HG02970 (cell line): ENCODE data around the gene SFMBT2.
A peak's percentile ranks its signal among the peaks of the same experiment; 100 is the strongest.

Source experiments
- ATAC-seq: cut with Tn5 transposase; IDR thresholded peaks from one replicate; pipeline ENCODE4 v1.9.1; 2021; ENCODE audit warnings: mild to moderate bottlenecking, moderate library complexity, moderate number of reproducible peaks; ENCODE audit not compliant: unreplicated experiment, low FRiP score

Gene SFMBT2

DNA sequence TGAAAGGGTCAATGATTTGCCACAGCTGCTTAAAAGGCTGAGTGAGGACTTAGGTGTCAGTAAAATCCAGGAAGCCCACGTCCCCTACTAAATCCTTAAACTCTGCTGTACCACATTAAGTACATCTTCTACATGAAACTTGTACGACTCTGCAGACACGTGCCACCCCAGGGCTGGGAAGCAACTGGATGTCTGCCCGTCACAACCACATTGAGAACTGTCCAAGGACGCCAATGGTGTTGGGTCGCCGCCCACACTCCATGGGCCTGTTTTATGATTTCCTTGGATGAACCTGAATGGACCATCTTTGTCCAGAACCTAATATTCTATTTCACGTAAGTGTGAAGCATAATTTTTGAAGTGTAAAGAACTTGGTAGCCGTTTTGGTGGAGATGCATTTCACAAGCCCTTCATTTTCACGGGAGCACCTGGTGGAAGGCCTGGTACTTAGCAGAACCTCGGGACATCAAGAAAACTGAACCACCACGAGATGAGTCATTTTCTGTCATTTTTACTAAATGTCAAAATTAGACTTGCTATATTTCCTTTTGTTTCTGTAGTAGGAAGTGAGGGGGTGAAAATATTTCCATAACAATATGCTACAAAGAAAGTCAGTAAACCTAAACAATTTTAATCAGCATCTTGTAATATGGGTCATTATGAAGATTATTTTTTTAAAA is 134.9 kb downstream of the SFMBT2 start:
- ATAC-seq, result no peak

- ATAC-seq, result no peak
Observed at GRCh38 chr10:7274293-7274692, 136.5 kb downstream of the SFMBT2 start.

DNA sequence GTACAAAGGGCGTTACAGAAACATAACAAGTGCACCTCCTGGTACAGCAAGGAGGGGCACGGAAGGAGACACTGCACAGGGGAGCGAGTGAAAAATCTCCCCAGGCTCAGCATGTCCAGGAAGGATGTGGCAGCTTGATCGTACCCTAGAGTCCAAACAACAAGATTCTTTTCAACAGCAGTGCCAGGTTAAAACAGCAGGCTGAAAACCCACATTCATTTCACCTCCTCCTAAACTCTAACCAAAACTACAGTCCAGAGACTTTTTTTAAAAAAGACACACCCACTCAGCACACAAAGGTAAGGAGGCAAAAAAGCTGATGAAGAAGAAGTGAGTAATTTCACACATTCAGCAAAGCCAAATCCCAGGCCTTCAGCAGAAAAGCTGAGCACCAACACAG is 138.8 kb downstream of the SFMBT2 start:
- ATAC-seq, result no peak

GRCh38 chr10:7269988-7270387 is 140.8 kb downstream of the SFMBT2 start:
- ATAC-seq, result no peak

GRCh38 chr10:7267142-7267541 is 143.7 kb downstream of the SFMBT2 start:
- no peak for ATAC-seq

DNA sequence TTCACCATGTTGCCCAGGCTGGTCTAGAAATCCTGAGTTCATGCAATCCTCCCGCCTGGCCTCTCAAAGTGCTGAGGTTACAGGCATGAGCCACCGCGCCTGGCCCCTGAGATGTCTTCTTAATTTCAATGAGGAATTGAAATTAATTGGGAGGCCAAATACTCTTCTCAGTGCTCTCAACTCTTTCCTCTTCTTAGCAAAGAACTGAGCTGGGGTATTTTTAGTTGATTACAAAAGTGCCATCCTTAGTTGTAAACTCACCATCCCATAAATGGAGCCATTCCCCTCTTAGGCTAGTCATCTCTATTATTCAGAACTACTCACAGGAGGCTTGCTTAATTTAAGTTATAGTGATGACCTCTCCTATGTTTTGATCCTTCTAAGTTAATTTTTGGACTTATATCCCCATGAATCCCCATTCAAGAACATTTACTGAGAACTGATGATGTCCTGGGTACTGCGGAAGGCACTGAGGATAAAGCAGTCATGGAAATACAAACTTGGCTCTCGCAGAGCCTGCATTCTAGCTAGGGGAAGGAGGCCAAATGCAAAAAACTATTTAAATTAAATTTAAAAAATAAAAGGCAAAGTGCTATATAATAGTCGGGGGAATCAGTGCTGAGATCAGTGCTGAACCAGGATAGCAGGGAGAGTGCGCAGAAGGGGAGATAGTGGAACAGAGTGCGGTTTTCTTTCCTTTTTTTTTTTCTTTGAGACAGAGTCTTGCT is 145.3 kb downstream of the SFMBT2 start:
- no peak for ATAC-seq

DNA sequence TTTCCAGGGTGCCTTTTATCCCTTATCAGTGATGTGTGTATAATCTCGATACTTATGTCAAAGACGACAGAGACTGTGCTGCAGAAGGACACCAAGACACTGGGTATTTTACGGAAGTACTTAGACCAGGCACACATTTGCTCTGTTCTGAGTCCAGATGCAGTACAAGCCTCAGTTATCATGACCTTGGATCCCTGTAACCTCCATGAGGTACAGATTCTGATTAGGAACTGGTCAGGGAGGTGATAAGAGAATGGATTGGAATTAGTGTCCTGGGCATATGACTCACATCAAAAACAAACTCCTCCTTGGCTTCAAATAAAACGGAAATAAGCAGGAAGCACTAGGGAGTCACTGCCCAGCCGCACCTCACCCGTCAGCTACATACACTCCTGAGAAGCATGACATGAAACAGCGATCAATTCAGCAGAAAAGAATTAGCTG is 146.5 kb downstream of the SFMBT2 start:
- no peak for ATAC-seq

DNA sequence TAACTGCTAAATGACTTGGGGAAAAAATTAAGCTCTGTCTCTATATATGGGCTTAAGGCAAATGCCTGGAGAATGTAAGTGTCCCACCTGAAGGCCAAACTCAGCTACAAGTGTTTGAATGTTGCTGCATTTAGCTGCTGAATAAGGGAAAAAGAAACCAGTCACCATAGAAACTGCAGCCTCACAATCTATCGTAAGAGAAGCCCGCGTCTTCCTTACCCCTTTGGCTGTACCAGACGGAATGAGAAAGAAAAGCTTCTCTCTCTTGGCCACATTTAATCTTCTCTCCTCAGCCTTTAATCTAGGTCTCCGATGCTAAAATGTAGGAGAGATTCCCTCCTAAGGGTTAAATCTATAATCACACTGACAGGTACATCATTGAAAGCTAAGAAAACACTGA is 147.2 kb downstream of the SFMBT2 start:
- no peak for ATAC-seq

DNA sequence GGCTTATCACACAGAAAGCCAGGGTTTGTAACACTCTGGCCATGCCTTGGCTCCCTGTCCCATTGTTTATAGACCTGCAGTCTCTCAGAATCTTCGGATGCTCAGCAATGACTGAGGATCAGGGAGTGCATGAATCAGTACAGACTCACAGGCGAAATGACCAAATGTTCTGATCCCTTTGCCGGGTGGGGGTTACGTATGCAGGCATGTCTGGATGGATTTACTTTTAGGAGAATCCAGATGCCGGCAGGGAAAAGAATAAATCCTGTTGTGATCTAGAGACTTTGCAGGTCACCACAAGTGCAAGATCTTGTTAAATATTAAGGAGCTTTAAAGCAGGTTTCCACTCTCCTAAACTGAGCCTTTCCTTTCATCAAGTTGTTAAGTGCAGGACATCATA is 149.5 kb downstream of the SFMBT2 start:
- ATAC-seq, result no peak

- no peak for ATAC-seq
Observed at GRCh38 chr10:7260912-7261311, 149.9 kb downstream of the SFMBT2 start.

DNA sequence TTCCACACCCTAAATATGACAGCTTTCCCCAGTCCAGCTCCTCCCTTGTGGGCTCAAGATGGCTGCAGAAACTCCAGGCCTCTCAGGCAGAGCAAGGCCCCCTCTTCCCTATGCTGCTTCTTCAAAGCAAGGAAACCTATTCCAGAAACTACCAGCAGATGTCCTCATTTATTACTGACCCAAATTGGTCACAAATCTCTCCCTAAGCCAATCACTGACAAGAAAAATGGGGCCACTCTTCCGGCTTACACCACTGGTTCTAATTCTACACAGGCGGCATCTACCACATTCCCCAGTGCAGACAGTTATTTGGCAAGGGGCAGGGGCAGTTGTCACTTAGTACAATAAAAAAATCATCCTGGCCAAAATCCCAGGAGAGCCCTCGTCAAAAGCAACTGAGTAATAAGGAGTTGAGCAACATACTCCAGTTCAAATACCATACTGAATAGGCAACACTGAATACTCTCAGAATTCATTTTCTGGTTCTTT is 150.4 kb downstream of the SFMBT2 start:
- ATAC-seq, result no peak

DNA sequence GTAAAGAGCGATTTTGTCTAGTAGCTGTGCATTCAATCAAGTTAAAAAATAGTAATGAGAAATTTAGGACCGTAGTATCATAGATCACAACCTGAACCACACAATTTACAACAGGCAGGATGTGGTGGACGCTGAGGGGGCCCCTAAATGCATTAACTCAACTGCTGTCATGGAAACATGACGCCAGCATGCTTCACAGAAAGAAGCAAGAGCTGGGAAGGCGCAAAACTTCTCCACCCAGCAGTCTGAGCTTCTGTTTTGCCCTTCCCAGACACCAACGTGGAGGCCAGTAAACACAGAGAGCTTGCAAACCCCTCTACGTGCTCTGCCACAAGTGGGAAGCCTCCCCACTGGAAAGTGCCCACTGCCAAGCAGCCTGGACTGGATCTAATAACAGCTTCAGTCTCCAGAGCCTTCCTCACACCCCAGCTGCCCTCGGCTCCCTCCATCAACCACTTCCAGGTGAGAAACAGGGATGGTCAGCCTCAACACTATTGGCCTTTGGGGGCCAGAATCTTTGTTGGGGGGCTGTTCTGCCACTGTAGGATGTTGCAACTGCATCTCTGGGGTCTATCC is 151.8 kb downstream of the SFMBT2 start:
- ATAC-seq, result no peak

- no peak for ATAC-seq
Observed at GRCh38 chr10:7255517-7255916, 155.3 kb downstream of the SFMBT2 start.

- ATAC-seq, result no peak
Observed at GRCh38 chr10:7251696-7252465, 159.0 kb downstream of the SFMBT2 start.

GRCh38 chr10:7250236-7250635 is 160.6 kb downstream of the SFMBT2 start:
- ATAC-seq, result no peak

DNA sequence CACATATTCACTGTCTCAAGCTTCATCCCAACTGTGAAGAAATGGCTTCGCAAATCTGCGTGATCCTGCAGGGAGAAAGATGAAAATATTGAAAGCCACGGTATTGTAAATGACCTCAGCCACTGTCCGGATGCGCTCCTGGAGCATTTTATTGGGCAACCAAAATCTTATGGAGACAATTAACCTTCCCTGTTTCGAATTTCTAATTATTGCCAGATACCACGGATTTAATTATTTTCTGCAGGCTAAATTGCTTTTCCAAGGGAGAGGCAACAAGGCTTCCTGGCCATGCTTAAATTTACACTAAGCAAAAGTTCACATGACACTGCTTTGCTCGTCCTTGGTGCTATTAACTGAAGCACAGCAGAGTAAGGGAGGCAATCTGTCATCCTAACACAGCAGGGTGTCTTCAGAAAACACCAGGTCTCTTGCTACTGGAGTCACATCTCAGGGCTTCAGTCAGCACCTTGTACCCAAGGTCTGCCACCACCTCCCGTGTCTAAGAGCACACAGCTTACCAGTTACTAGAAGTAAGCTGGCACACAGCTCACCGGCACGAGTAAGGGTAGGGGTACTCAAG is 162.2 kb downstream of the SFMBT2 start:
- no peak for ATAC-seq

DNA sequence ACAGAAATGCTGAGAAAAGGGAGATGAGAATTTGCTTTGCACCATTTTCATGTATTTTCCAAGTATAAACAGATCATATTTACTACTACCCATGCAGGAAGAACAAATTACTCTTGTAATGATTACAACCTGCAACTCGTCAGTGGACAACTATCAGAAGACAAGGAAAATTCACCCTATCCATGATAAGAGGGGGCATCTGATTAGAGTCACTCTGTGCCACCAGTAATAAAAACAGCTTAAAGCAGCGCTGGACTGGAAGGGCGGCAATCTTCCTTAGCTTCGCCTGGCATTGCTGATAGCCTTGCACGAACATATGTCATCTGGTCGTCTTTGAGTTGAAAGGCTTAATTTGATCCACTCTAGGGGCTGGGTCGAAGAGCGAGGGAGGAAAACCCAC is 162.7 kb downstream of the SFMBT2 start:
- no peak for ATAC-seq

GRCh38 chr10:7245505-7245904 is 165.3 kb downstream of the SFMBT2 start:
- ATAC-seq, result no peak

DNA sequence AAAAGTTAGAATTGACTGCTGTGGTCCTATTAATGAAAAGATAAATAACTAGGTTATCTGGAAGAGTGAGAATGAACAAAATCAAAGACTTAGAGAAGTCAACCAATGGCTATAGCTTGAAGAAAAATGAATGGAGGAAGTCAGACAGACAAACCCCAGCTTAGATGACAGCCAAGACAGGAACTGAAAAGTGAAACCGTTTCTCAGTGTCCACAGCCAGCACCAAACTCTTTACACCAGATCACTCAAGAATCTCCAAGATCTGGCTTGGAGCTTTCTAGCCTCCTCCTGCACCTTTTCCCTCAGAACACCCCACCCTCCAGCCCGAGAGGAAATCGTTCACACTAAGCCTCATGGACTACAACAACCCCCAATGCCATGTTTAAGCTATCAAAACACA is 167.0 kb downstream of the SFMBT2 start:
- peak; percentile 51 for ATAC-seq

DNA sequence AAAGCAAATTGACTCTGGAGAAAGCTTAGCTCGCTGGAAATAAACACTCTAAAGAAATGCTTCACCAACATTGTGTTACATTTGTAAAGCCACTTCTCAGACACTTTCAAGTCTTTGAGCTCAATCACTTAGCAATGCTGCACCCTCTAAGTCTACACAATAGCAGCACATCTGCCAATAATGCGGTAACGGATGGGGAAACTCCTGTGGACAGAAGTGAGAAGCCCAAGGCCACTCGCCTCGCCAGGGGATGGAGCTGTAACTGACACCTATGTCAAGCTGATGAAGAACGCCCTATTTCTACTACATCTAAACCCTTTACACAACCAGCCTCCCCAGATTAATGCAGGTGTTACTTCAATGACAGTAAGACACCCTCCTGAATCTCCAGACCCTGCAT is 167.7 kb downstream of the SFMBT2 start:
- no peak for ATAC-seq
